DOHH2 (cell line): Measurements from ENCODE around the gene ERI3.

ENCODE experiments used
- H3F3A ChIP-seq: fragments of 200-600 bp; sonication (generic), shearing (Covaris generic); 2 replicates; pipeline ENCODE4 v1.6.0; 2016; ENCODE audit warnings: antibody characterized with exemption, mild to moderate bottlenecking; ENCODE audit not compliant: control insufficient read depth, insufficient read depth
- H3K27ac ChIP-seq: fragments of 200-600 bp; sonication (generic); 2 replicates; pipeline ENCODE4 v1.5.1; 2014; ENCODE audit warnings: low read depth, mild to moderate bottlenecking, low read length, moderate library complexity
- H3K27me3 ChIP-seq: fragments of 200-600 bp; sonication (generic); 2 replicates; pipeline ENCODE4 v1.6.1; 2014; ENCODE audit warnings: mild to moderate bottlenecking, low read length, mixed read lengths; ENCODE audit not compliant: control insufficient read depth
- H3K36me3 ChIP-seq: fragments of 200-600 bp; sonication (generic); 2 replicates; pipeline ENCODE4 v1.6.1; 2014; ENCODE audit warnings: mild to moderate bottlenecking, low read length, moderate library complexity, mixed read lengths; ENCODE audit not compliant: control insufficient read depth
- H3K4me1 ChIP-seq: fragments of 200-600 bp; sonication (generic); 2 replicates; pipeline ENCODE4 v1.6.1; 2014; ENCODE audit warnings: mild to moderate bottlenecking, low read length, mixed read lengths; ENCODE audit not compliant: control insufficient read depth
- H3K4me2 ChIP-seq: fragments of 200-600 bp; sonication (generic); 2 replicates; pipeline ENCODE4 v1.6.0; 2014; ENCODE audit warnings: mild to moderate bottlenecking, low read length, moderate library complexity
- H3K4me3 ChIP-seq: fragments of 200-600 bp; sonication (generic); 2 replicates; pipeline ENCODE4 v1.5.1; 2014; ENCODE audit warnings: mild to moderate bottlenecking, low read length, mixed read lengths
- H3K79me2 ChIP-seq: fragments of 200-600 bp; sonication (generic); 2 replicates; pipeline ENCODE4 v1.6.1; 2014; ENCODE audit warnings: mild to moderate bottlenecking, low read length, mixed read lengths; ENCODE audit not compliant: control insufficient read depth
- H3K9me2 ChIP-seq: fragments of 200-600 bp; sonication (generic); replicated peaks from 2 replicates; pipeline ENCODE4 v1.6.1; 2014; ENCODE audit warnings: mild to moderate bottlenecking, low read length, mixed read lengths; ENCODE audit not compliant: control insufficient read depth
- H3K9me3 ChIP-seq: fragments of 200-600 bp; sonication (generic); 2 replicates; pipeline ENCODE4 v1.6.1; 2014; ENCODE audit warnings: antibody characterized with exemption, low read length, mixed read lengths; ENCODE audit not compliant: control insufficient read depth, insufficient read depth
- H4K20me1 ChIP-seq: fragments of 200-600 bp; sonication (generic); 2 replicates; pipeline ENCODE4 v1.6.0; 2014; ENCODE audit warnings: low read depth, mild to moderate bottlenecking, antibody characterized with exemption, low read length, moderate library complexity; ENCODE audit not compliant: control insufficient read depth, insufficient read depth
- CTCF ChIP-seq: fragments of 200-600 bp; sonication (generic); IDR thresholded peaks from one replicate; pipeline ENCODE4 v1.5.1; 2014; ENCODE audit warnings: antibody characterized with exemption, mild to moderate bottlenecking, low read depth, low read length; ENCODE audit not compliant: poor library complexity, severe bottlenecking
- EZH2phosphoT487 ChIP-seq: fragments of 200-600 bp; sonication (generic); IDR thresholded peaks from 2 replicates; pipeline ENCODE4 v1.6.1; 2017; ENCODE audit warnings: borderline replicate concordance, mild to moderate bottlenecking, antibody characterized with exemption, low read length, moderate library complexity, mixed read lengths

Gene ERI3

GRCh38 chr1:44213222-44214112 lies 141.6 kb downstream of the ERI3 start, which contains the start of gene DMAP1:
DMAP1 (plus strand) TSS chr1:44213471; CDS start chr1:44213754, 283 bp downstream.
- Histone ChIP-seq H3K36me3 (peaks cover 31% of the 10 kb centered on the region), H3K4me3 (peak within 1 kb of the TSS; percentile 77), H3K4me1 (peaks cover 17% of the 10 kb centered on the region), H4K20me1 (no peaks in the 10 kb centered on the region), H3K9me2 (no peaks in the 10 kb centered on the region), H3K9me3 (no peaks in the 10 kb centered on the region), H3K4me2 (peak within 1 kb of the TSS; percentile 86), H3F3A (no peaks in the 10 kb centered on the region), H3K27me3 (no peaks in the 10 kb centered on the region), H3K27ac (0 out of 2 replicates have a peak within 1 kb of the TSS, but pooled peaks have one; percentile 7), H3K79me2 (peaks cover 9% of the 10 kb centered on the region)
- TF ChIP-seq CTCF = no peak
- TF ChIP-seq EZH2phosphoT487 = no peak

GRCh38 chr1:44212355-44213221 lies 142.5 kb downstream of the ERI3 start:
- peaks cover 9% of the 10 kb centered on the region for H3K79me2 ChIP-seq
- H3K36me3 ChIP-seq = peaks cover 22% of the 10 kb centered on the region
- H3K4me1 ChIP-seq = peaks cover 17% of the 10 kb centered on the region
- TF ChIP-seq CTCF (no peak), EZH2phosphoT487 (no peak)
- H3K9me2 ChIP-seq = no peaks in the 10 kb centered on the region
- H4K20me1 ChIP-seq = no peaks in the 10 kb centered on the region
- peak overlapping the region; percentile 86 for H3K4me2 ChIP-seq
- H3K27ac ChIP-seq = no peak overlapping the region
- no peaks in the 10 kb centered on the region for H3K9me3 ChIP-seq
- H3F3A ChIP-seq = no peaks in the 10 kb centered on the region
- no peaks in the 10 kb centered on the region for H3K27me3 ChIP-seq
- peak overlapping the region; percentile 77 for H3K4me3 ChIP-seq

GRCh38 chr1:44210595-44210994 lies 144.5 kb downstream of the ERI3 start:
- Histone ChIP-seq H3K4me1 (peaks cover 17% of the 10 kb centered on the region), H4K20me1 (no peaks in the 10 kb centered on the region), H3K4me3 (no peak overlapping the region), H3K4me2 (no peak overlapping the region), H3F3A (no peaks in the 10 kb centered on the region), H3K27ac (no peak overlapping the region), H3K79me2 (peaks cover 9% of the 10 kb centered on the region), H3K9me2 (no peaks in the 10 kb centered on the region), H3K27me3 (no peaks in the 10 kb centered on the region), H3K36me3 (peaks cover 4% of the 10 kb centered on the region; the same call in 1 of the 2 replicates), H3K9me3 (no peaks in the 10 kb centered on the region)
- TF ChIP-seq CTCF (no peak), EZH2phosphoT487 (no peak)
